HG02870 (cell line): Measurements from ENCODE around the gene LTB.
A peak's percentile ranks its signal among the peaks of the same experiment; 100 is the strongest.

ENCODE experiments used
- ATAC-seq: cut with Tn5 transposase; IDR thresholded peaks from one replicate; pipeline ENCODE4 v1.9.1; 2021; ENCODE audit warnings: mild to moderate bottlenecking, moderate library complexity; ENCODE audit not compliant: unreplicated experiment

LTB gene

GRCh38 chr6:31576897-31577578 is 5.2 kb downstream of the LTB start:
- no peak for ATAC-seq

GRCh38 chr6:31575952-31576685 is 6.1 kb downstream of the LTB start:
- no peak for ATAC-seq

- no peak for ATAC-seq
Observed at GRCh38 chr6:31575335-31575901, 6.8 kb downstream of the LTB start, which contains the start of gene TNF. TSS of gene TNF (plus strand) at chr6:31575565. CDS start at chr6:31575742, 177 bp downstream.

- no peak for ATAC-seq
Observed at GRCh38 chr6:31574106-31575061, 7.8 kb downstream of the LTB start.

- ATAC-seq: no peak
Observed at GRCh38 chr6:31573239-31574105, 8.8 kb downstream of the LTB start.

GRCh38 chr6:31572041-31572911 is 9.9 kb downstream of the LTB start, which contains the start of gene LTA:
TSS of gene LTA (plus strand) at chr6:31572289. CDS start at chr6:31572743, 454 bp downstream.
- ATAC-seq: peak; percentile 40

GRCh38 chr6:31569861-31570536 is 12.2 kb downstream of the LTB start:
- ATAC-seq: no peak

GRCh38 chr6:31568537-31568961 is 13.7 kb downstream of the LTB start:
- peak; percentile 62 for ATAC-seq

GRCh38 chr6:31567531-31568370 is 14.5 kb downstream of the LTB start:
- no peak for ATAC-seq

GRCh38 chr6:31560697-31561058 is 21.5 kb downstream of the LTB start:
- ATAC-seq: no peak

GRCh38 chr6:31559958-31560696 is 22.1 kb downstream of the LTB start:
- ATAC-seq: peak; percentile 60

GRCh38 chr6:31559606-31559957 is 22.6 kb downstream of the LTB start:
- no peak for ATAC-seq

GRCh38 chr6:31558631-31559500 is 23.4 kb downstream of the LTB start:
- no peak for ATAC-seq

- no peak for ATAC-seq
Observed at GRCh38 chr6:31558318-31558625, 24.0 kb downstream of the LTB start.

GRCh38 chr6:31557443-31558317 is 24.5 kb downstream of the LTB start:
- ATAC-seq: no peak
